Keratinocyte (primary cell): ENCODE results near the gene FOXN1. TPM values are rescaled to one million over a fixed set of nuclear protein-coding genes. Genes with fewer than 3 reads are reported as not detected.

Experiments used
- DNase-seq: peaks from one replicate; pipeline ENCODE4 v3.0.0-alpha.2; 2011; ENCODE audit warnings: low read depth, missing footprints, low spot score
- FAIRE-seq: peaks from 2 replicates; lab custom pipeline; 2011; peaks lifted over from hg19 to GRCh38; lab: Jason Lieb, UNC
- H2AFZ ChIP-seq: 2 replicates; pipeline ENCODE4 v1.6.0; 2012; ENCODE audit warnings: low read length, control low read depth, inconsistent platforms; ENCODE audit not compliant: control insufficient read depth
- H3K27ac ChIP-seq: 2 replicates; pipeline ENCODE4 v1.5.1; 2011; ENCODE audit warnings: low read length; ENCODE audit not compliant: control insufficient read depth, insufficient read depth
- H3K27me3 ChIP-seq: 3 replicates; pipeline ENCODE4 v1.6.0; 2011; ENCODE audit warnings: low read length; ENCODE audit not compliant: control insufficient read depth, insufficient read depth; ENCODE audit errors: extremely low read depth
- H3K36me3 ChIP-seq, 2 experiments: 2 replicates in 1 of 2; 3 replicates in 1 of 2; pipeline ENCODE4 v1.5.1; 2011; ENCODE audit warnings: low read length in 2 of 2, mild to moderate bottlenecking in 1 of 2; ENCODE audit not compliant: control insufficient read depth in 2 of 2, insufficient read depth in 2 of 2; ENCODE audit errors: extremely low read depth in 1 of 2
- H3K4me1 ChIP-seq: 3 replicates; pipeline ENCODE4 v1.5.1; 2011; ENCODE audit warnings: low read length; ENCODE audit not compliant: control insufficient read depth, insufficient read depth; ENCODE audit errors: extremely low read depth
- H3K4me2 ChIP-seq: 3 replicates; pipeline ENCODE4 v1.6.0; 2011; ENCODE audit warnings: low read depth, low read length; ENCODE audit not compliant: control insufficient read depth, insufficient read depth; ENCODE audit errors: extremely low read depth
- H3K4me3 ChIP-seq, 3 experiments: fragments of 200-600 bp in 1 of 3; sonication (generic) in 1 of 3; 2 replicates in 2 of 3; 3 replicates in 1 of 3; pipeline ENCODE4 v1.5.1; 2011 to 2016; ENCODE audit warnings: low read length in 3 of 3, mild to moderate bottlenecking in 3 of 3, control low read depth in 2 of 3, inconsistent platforms in 1 of 3, low read depth in 1 of 3, mixed read lengths in 1 of 3, mixed run types in 1 of 3, moderate library complexity in 1 of 3; ENCODE audit not compliant: control insufficient read depth in 2 of 3, insufficient read depth in 2 of 3; ENCODE audit errors: extremely low read depth in 1 of 3
- H3K79me2 ChIP-seq: 2 replicates; pipeline ENCODE4 v1.6.0; 2012; ENCODE audit warnings: low read length; ENCODE audit not compliant: control insufficient read depth, insufficient read depth
- H3K9ac ChIP-seq: 3 replicates; pipeline ENCODE4 v1.6.0; 2011; ENCODE audit warnings: low read length; ENCODE audit not compliant: control insufficient read depth, insufficient read depth; ENCODE audit errors: extremely low read depth
- H3K9me1 ChIP-seq: 3 replicates; pipeline ENCODE4 v1.6.0; 2011; ENCODE audit warnings: low read length; ENCODE audit not compliant: control insufficient read depth, insufficient read depth; ENCODE audit errors: extremely low read depth
- H3K9me3 ChIP-seq: 2 replicates; pipeline ENCODE4 v1.5.1; 2012; ENCODE audit warnings: low read depth, low read length; ENCODE audit not compliant: control insufficient read depth
- H4K20me1 ChIP-seq: 3 replicates; pipeline ENCODE4 v1.6.0; 2011; ENCODE audit warnings: low read length; ENCODE audit not compliant: control insufficient read depth, insufficient read depth; ENCODE audit errors: extremely low read depth
- EZH2 ChIP-seq: IDR thresholded peaks from one replicate; pipeline ENCODE4 v1.6.1; 2012; ENCODE audit warnings: inconsistent platforms, mild to moderate bottlenecking, low read length, moderate library complexity
- dilution Hi-C: fragments of 300-500 bp; cut with MboI; formaldehyde crosslinking; loops from one replicate; pipeline ENCODE4 v1.7.0; 2020; ENCODE audit warnings: low sequenced_read_pairs; ENCODE audit not compliant: extremely low pct_ligation_motif_present
- polyA plus RNA-seq, 5 experiments: library from polyadenylated mRNA; depleted of rRNA in 3 of 5; stranded (reverse) in 3 of 5; stranded (forward) in 1 of 5; unstranded in 1 of 5; fragments of >200 nt; gene quantifications; 1 replicate in 1 of 5; 2 replicates in 3 of 5; 3 replicates in 1 of 5; pipeline versions ENCODE4 v1.2.1 to v1.2.3, GENCODE V29; 2011 to 2012; ENCODE audit warnings: missing spikeins in 2 of 5, low read depth in 1 of 5, low replicate concordance in 1 of 5
- TF ChIP-seq, protein P1 (sequence below), 3 experiments: IDR thresholded peaks in 1 of 3; conservative IDR thresholded peaks in 1 of 3; optimal IDR thresholded peaks in 1 of 3; 2 replicates in 2 of 3; 3 replicates in 1 of 3; pipeline versions ENCODE3 to v1.5.1; 2011; ENCODE audit warnings: low read length in 3 of 3, mild to moderate bottlenecking in 3 of 3, moderate library complexity in 2 of 3, control low read depth in 1 of 3, inconsistent platforms in 1 of 3; ENCODE audit not compliant: insufficient read depth in 2 of 3; ENCODE audit errors: extremely low read depth in 1 of 3

Gene FOXN1
- polyA plus RNA-seq, 1 donor (not counting 4 experiments of a cell fraction or from before 2014, with no cell fraction given) = 0.29 TPM

DNA sequence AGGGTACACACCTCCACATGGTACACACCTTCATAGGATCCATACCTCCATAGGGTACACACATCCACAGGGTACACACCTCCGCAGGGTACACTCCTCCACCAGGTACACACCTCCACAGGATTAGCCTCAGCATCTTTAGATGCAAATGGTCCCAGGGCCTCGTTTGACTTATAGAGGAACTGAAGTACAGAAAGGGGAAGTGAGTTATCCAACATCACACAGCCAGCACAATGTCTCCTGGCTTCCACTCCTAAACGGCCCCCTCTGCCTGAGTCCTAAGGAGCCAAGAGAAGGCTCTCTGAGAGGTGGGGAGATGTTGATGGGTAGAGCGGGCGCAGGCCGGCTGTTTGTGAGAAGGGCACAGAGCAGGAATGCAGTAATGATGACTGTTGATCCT is 12.0 kb downstream of the FOXN1 start:
- no peak overlapping the region for H3K27ac ChIP-seq
- no peak overlapping the region for H3K4me3 ChIP-seq
- no peak for FAIRE-seq
- dilution Hi-C loops = no loop called here
- no peaks in the 10 kb centered on the region for H3K36me3 ChIP-seq
- no peaks in the 10 kb centered on the region for H3K9me1 ChIP-seq
- H2AFZ ChIP-seq = no peak overlapping the region
- no peaks in the 10 kb centered on the region for H4K20me1 ChIP-seq
- peaks cover 4% of the 10 kb centered on the region for H3K4me1 ChIP-seq
- H3K9me3 ChIP-seq = peaks cover 3% of the 10 kb centered on the region
- TF ChIP-seq, protein P1, sequence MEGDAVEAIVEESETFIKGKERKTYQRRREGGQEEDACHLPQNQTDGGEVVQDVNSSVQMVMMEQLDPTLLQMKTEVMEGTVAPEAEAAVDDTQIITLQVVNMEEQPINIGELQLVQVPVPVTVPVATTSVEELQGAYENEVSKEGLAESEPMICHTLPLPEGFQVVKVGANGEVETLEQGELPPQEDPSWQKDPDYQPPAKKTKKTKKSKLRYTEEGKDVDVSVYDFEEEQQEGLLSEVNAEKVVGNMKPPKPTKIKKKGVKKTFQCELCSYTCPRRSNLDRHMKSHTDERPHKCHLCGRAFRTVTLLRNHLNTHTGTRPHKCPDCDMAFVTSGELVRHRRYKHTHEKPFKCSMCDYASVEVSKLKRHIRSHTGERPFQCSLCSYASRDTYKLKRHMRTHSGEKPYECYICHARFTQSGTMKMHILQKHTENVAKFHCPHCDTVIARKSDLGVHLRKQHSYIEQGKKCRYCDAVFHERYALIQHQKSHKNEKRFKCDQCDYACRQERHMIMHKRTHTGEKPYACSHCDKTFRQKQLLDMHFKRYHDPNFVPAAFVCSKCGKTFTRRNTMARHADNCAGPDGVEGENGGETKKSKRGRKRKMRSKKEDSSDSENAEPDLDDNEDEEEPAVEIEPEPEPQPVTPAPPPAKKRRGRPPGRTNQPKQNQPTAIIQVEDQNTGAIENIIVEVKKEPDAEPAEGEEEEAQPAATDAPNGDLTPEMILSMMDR (optimal IDR thresholded peaks at IDR 0.05 in 1 of 3, IDR thresholded peaks at IDR 0.05 in 1 of 3, conservative IDR thresholded peaks at IDR 0.05 in 1 of 3; ENCODE audit: extremely low read depth in 1 of 3, insufficient read depth in 2 of 3, low read length in 3 of 3) = no peak
- no peak for TF ChIP-seq EZH2
- H3K27me3 ChIP-seq = peaks cover 10% of the 10 kb centered on the region
- H3K79me2 ChIP-seq = no peaks in the 10 kb centered on the region
- no peak for DNase-seq
- no peak overlapping the region for H3K9ac ChIP-seq
- H3K4me2 ChIP-seq = no peak overlapping the region

DNA sequence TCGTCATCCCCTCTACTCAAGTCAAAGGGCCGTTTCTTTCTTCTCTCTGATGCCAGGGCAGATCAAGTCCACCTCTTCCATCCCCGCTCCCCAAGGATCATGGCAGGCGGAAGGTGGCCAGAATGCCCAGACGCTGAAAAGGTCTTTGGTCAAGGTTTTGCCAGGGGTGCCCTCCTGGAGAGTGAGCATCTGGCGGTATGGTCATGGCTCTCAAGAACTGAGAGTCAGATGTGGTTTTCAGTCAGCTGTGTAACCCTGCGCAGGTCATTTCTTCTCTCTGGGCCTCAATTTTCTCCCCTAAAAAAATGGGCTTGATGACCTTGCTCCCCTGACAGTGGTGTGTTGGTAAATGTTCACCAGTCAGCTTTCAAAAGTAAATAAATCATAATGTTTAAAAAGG is 12.4 kb downstream of the FOXN1 start:
- no peaks in the 10 kb centered on the region for H3K36me3 ChIP-seq
- peaks cover 4% of the 10 kb centered on the region for H3K4me1 ChIP-seq
- H2AFZ ChIP-seq = no peak overlapping the region
- H3K4me2 ChIP-seq = no peak overlapping the region
- no peak for FAIRE-seq
- no peaks in the 10 kb centered on the region for H3K79me2 ChIP-seq
- TF ChIP-seq, protein P1 (optimal IDR thresholded peaks at IDR 0.05 in 1 of 3, IDR thresholded peaks at IDR 0.05 in 1 of 3, conservative IDR thresholded peaks at IDR 0.05 in 1 of 3; ENCODE audit: extremely low read depth in 1 of 3, insufficient read depth in 2 of 3, low read length in 3 of 3) = no peak
- TF ChIP-seq EZH2 = no peak
- dilution Hi-C loops = no loop called here
- H3K4me3 ChIP-seq = no peak overlapping the region
- peaks cover 3% of the 10 kb centered on the region for H3K9me3 ChIP-seq
- no peak overlapping the region for H3K27ac ChIP-seq
- DNase-seq = no peak
- H3K9me1 ChIP-seq = no peaks in the 10 kb centered on the region
- no peak overlapping the region for H3K9ac ChIP-seq
- peaks cover 10% of the 10 kb centered on the region for H3K27me3 ChIP-seq
- no peaks in the 10 kb centered on the region for H4K20me1 ChIP-seq
